Measurements from ENCODE around the gene EMP2. TPM values are rescaled to one million over a fixed set of nuclear protein-coding genes. Genes with fewer than 3 reads are reported as not detected.

Gene EMP2
- total and polyA plus RNA-seq, 3 donors from 2014 or later, result 9.3 to 18.4 (median 13.1) TPM

DNA sequence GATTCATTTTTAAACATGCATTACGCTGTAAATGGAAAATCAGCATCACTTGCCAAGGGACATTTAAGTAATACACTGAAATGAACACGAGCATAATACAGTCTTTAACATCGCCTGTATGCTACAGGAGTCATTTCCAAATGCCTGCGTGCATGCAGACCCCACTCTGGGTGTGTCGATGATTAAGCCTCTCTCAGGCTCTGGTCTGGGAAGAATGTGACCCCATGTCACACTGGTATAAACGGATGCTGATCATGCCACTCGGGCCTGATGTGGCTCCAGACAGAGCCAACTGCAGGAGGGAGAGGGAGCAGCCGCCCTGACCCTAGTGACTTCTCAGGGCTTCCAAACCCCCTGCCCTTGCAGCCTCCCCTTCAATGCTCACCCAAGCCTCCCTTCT lies 10.8 kb downstream of the EMP2 start:
- Histone ChIP-seq H3K4me1 (peaks cover 5% of the 10 kb centered on the region), H3K27ac (no peak overlapping the region), H3K9me3 (no peaks in the 10 kb centered on the region), H3K36me3 (ENCODE audit: low read depth, missing control alignments) (no peaks in the 10 kb centered on the region), H3K27me3 (no peaks in the 10 kb centered on the region), H3K4me3 (no peak overlapping the region)
- WGBS, 2 donors, result 78% methylated on average over 8 of the region's 8 CpGs
- no peak for TF ChIP-seq POLR2A (IDR thresholded peaks at IDR 0.05)
- TF ChIP-seq, protein P1, sequence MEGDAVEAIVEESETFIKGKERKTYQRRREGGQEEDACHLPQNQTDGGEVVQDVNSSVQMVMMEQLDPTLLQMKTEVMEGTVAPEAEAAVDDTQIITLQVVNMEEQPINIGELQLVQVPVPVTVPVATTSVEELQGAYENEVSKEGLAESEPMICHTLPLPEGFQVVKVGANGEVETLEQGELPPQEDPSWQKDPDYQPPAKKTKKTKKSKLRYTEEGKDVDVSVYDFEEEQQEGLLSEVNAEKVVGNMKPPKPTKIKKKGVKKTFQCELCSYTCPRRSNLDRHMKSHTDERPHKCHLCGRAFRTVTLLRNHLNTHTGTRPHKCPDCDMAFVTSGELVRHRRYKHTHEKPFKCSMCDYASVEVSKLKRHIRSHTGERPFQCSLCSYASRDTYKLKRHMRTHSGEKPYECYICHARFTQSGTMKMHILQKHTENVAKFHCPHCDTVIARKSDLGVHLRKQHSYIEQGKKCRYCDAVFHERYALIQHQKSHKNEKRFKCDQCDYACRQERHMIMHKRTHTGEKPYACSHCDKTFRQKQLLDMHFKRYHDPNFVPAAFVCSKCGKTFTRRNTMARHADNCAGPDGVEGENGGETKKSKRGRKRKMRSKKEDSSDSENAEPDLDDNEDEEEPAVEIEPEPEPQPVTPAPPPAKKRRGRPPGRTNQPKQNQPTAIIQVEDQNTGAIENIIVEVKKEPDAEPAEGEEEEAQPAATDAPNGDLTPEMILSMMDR (IDR thresholded peaks at IDR 0.05), result no peak
- no peak for DNase-seq
- intact Hi-C loops (cut with DNase I; ENCODE audit: low total_unique reads), result no loop called here

DNA sequence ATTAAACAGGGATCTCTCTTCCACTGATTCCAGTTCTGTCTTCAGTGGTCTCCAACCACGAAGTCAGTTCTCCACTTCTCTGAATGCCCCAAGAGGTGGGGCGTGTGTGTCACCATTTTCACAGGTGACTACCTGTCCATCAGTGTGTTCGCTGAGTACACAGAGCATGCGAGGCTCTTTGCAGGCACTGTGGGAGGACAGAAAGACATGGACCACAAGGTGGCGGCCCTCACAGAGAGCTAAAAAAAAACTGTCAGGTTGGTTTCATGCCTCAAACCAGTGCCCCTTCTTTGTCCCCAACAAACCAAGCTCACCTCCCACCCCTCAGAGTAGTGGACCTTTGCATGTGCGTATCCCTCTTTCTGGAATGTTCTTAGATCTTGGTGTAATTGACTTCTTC lies 13.8 kb downstream of the EMP2 start:
- Histone ChIP-seq H3K4me1 (peaks cover 5% of the 10 kb centered on the region), H3K27ac (no peak overlapping the region), H3K4me3 (no peak overlapping the region), H3K36me3 (ENCODE audit: low read depth, missing control alignments) (no peaks in the 10 kb centered on the region), H3K27me3 (no peaks in the 10 kb centered on the region), H3K9me3 (no peaks in the 10 kb centered on the region)
- no peak for DNase-seq
- TF ChIP-seq, protein P1 (IDR thresholded peaks at IDR 0.05), result no peak
- no peak for TF ChIP-seq POLR2A (IDR thresholded peaks at IDR 0.05)
- 82 to 94% methylated on average over 6 of the region's 6 CpGs for WGBS, 2 donors
- intact Hi-C loops (cut with DNase I; ENCODE audit: low total_unique reads), result no loop called here

DNA sequence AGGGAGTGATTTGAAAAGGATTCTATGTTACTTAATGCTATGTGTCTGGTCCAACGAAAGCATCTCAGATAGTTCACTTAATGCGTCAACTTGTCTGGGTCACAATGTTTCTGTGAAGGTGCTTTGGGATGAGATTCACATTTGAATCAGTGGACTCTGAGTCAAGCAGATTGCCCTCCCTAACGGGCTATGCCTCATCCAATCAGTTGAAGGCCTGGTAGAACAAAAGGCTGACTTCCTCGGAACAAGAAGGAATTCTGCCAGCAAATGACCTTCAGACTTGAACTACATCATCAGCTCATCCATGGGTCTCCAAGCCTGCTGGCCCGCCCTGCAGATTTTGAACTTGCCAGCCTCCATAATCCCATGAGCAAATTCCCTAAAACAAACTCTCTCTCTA lies 15.2 kb downstream of the EMP2 start:
- Histone ChIP-seq H3K4me1 (peaks cover 5% of the 10 kb centered on the region), H3K27ac (peak overlapping the region in 1 of 2 donors; percentile 52), H3K27me3 (no peaks in the 10 kb centered on the region), H3K9me3 (no peaks in the 10 kb centered on the region), H3K36me3 (ENCODE audit: low read depth, missing control alignments) (no peaks in the 10 kb centered on the region), H3K4me3 (no peak overlapping the region)
- intact Hi-C loops (cut with DNase I; ENCODE audit: low total_unique reads), result no loop called here
- no peak for DNase-seq
- 50 to 54% methylated on average over 4 to 5 of the region's 5 CpGs for WGBS, 2 donors
- no peak for TF ChIP-seq POLR2A (IDR thresholded peaks at IDR 0.05)

DNA sequence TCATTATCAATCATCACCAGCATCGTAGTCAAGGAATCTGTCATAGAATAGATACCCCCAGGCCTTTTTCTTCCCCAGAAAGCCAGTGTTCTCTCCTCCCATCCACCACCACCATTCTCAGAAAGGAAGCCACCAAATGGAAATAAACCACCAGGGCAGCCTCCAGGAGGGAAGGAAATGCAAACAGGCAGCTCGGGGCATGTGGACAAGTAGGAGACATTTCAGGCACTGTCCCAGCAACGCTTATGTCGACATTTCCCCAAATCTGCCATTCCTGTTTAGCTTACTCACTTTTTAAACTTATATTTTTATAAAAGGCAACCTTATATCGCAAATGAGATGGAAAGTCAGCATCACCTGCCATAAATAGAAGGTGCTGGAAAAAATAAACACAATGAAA lies 15.8 kb downstream of the EMP2 start:
- no peak for DNase-seq
- no peak overlapping the region for H3K4me3 ChIP-seq
- intact Hi-C loops (cut with DNase I; ENCODE audit: low total_unique reads), result no loop called here
- no peaks in the 10 kb centered on the region for H3K36me3 ChIP-seq (ENCODE audit: low read depth, missing control alignments)
- peak overlapping the region in 1 of 2 donors; percentile 52 for H3K27ac ChIP-seq
- H3K4me1 ChIP-seq, result peaks cover 7% of the 10 kb centered on the region
- no peaks in the 10 kb centered on the region for H3K27me3 ChIP-seq
- TF ChIP-seq POLR2A (IDR thresholded peaks at IDR 0.05), result no peak
- TF ChIP-seq, protein P1 (IDR thresholded peaks at IDR 0.05), result no peak
- no peaks in the 10 kb centered on the region for H3K9me3 ChIP-seq
- 68 to 79% methylated on average over 5 of the region's 5 CpGs for WGBS, 2 donors

DNA sequence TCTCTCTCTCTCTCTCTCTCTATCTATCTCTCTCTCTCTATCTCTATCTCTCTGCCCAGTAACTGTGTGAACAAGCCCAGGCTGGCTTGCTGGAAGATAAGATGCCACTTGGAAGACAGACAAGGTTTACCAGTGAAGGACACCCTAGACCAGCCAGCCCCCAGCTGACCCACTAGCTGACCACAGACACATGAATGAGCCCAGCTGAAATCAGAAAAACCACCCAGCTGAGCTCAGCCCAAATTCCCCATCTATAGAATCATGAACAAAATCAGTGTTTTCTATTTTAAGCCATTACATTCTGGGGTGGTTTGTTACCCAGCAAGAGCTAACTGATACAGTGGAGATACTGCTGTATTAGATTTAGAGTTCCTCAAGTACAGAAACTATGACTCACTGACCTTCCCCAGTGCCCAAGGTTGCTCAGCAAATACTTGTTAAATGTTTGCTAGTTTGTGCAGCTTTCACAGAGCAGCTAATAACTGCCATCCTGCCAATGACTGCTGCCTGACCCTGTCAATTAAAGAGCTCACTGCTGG lies 18.0 kb downstream of the EMP2 start:
- H3K27me3 ChIP-seq, result no peaks in the 10 kb centered on the region
- no peak overlapping the region for H3K4me3 ChIP-seq
- H3K4me1 ChIP-seq, result peaks cover 21% of the 10 kb centered on the region
- no peak overlapping the region for H3K27ac ChIP-seq
- intact Hi-C loops (cut with DNase I; ENCODE audit: low total_unique reads), result no loop called here
- TF ChIP-seq POLR2A (IDR thresholded peaks at IDR 0.05), result no peak
- TF ChIP-seq, protein P1 (IDR thresholded peaks at IDR 0.05), result no peak
- no peaks in the 10 kb centered on the region for H3K9me3 ChIP-seq
- no peak for DNase-seq
- H3K36me3 ChIP-seq (ENCODE audit: low read depth, missing control alignments), result no peaks in the 10 kb centered on the region
